ENCODE data around the gene GRIP2.

GRIP2 gene

DNA sequence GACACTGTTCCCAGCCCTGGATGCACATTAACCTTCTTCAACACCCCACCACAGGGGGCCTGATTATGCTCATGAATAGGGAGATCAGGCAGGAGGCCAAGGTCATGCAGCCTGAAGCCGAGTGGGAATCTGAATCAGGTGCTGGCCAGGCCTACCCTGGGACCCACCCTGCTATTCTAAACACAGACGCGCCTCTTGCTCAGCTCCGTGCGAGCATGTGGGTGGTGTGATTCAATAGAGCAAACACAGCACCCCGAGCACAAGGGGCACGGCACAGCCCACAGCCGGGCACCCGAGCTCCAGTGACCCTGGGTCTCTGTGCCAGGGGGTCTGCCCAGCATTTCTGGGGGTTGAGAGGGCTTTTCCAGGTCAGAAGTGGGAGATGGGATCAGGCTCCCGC, 24.6 kb upstream of the GRIP2 start:
- FAIRE-seq = no peak
- TF ChIP-seq POLR2A (IDR thresholded peaks at IDR 0.05; ENCODE audit: low read depth, low read length) (no peak), SPI1 (IDR thresholded peaks at IDR 0.05; ENCODE audit: low read depth, low read length) (no peak), TAF1 (IDR thresholded peaks at IDR 0.05; ENCODE audit: low read depth, low read length) (no peak), PAX5 (IDR thresholded peaks at IDR 0.05; ENCODE audit: insufficient read depth, low read length, severe bottlenecking) (no peak), POU2F2 (IDR thresholded peaks at IDR 0.05; ENCODE audit: low read depth, low read length) (no peak)
- no peak for DNase-seq (ENCODE audit: insufficient read length, low spot score)

DNA sequence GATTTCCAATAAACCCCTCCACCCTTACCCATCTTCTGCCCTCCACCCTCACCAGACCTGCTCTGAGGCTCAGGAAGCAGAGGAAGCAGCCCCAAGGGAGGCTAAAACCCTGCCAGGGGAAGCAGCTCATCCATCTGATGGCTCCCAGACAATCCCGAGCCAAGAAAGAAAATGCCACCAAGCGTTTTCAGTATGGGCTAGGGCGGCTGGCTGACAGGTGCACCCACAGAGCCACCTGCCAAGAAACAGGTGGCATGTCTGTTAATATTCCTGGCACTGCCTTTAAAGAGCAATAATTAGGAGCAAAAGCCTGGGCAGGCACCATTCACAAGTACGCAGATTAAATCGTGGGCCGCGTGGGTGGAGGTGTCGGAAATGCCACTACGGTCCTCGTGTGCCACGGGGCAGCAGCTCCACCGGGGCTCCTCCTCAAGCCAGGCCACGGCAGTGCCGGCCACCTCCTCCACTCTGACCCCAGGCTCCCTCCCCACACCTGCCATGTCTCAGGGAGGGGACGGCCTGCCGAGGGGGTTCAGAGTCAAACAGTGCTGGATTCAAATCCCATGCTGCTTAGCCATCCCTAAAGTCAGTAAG, 23.9 kb upstream of the GRIP2 start:
- FAIRE-seq (no peak), DNase-seq (ENCODE audit: insufficient read length, low spot score) (no peak)
- TF ChIP-seq TAF1 (IDR thresholded peaks at IDR 0.05; ENCODE audit: low read depth, low read length) = no peak
- TF ChIP-seq SPI1 (IDR thresholded peaks at IDR 0.05; ENCODE audit: low read depth, low read length) = no peak
- no peak for TF ChIP-seq PAX5 (IDR thresholded peaks at IDR 0.05; ENCODE audit: insufficient read depth, low read length, severe bottlenecking)
- TF ChIP-seq POLR2AphosphoS5 (IDR thresholded peaks at IDR 0.05; ENCODE audit: low read depth, low read length) = no peak

DNA sequence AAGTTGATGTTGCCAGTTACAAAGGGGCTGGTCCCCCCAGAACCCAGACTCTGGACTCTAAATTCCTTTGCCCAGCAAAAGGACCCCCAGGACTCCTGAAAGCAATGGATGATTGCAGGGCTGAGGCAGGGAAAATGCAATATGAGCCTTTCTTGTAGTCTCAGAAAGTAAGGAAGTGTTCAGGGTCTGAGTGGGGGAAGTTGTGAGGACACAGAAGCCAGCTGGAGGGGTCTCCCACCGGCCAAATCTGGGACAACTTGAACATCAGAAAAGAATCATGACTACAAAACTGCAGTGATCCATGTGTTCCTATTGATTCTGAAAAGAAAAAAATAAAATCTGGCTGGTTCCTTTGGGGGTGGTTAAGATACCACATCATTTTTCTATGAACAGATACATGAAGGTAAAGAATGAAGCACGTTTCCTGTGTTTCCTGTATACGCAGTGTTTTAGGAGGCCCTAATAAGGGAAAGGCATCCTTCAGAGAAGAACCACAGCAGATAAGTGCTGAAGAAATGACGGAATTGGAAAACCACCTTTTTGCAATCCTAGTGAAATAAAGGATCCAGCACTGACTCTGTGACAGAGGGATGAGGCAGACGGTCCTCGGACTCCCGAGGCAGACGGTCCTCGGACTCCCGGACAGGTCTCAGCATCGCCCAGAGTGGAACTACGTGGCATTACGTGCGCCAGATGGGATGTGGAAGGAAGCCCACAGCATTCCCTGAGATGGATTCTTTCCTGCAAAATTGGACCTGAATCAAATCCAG, 22.2 kb upstream of the GRIP2 start:
- no peak for FAIRE-seq

DNA sequence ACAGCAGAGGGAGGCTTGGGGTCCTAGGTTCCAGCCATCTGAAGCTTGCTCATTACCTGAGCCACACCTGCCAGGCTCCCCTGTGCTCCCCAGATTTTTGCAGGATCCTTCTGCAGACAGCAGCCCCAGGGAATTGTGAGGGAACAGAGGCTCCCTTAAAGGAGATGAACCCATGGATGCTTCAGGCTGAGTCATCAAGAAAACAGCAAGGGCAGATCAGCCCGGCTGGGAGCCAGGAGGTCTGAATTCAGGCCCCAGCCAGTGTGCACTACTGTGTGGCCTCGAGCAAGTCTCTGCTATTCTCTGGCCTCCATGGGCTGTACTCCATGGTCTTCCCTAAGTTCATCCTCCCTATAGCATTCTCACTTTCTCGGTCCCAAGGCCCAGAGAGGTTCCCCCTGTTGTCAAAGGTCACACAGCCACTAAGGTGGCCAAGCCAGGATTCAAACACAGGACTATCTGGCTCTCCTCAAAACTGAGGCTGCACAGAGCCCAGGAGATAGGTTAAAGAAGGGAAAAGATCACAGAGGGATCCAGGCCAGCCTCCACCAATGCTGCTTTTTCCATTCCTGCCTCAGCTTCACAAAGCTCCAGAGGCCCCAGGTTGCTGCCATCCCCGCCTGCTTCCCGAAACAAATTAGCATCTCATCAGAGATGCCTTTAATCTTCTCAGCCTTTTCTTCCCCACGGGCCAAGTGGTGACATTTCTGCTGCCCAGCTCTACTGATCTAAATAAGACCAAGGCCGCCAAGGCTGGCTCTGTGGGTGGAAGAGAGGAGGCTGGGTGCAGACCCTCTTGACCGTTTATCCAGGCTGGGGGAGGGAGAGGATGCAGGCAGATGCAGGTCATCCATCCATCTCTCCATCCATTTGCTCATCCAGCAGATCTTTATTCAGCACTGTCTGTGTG, 21.2 kb upstream of the GRIP2 start:
- DNase-seq (ENCODE audit: insufficient read length, low spot score) (no peak), FAIRE-seq (no peak)
- TF ChIP-seq POLR2AphosphoS5 (IDR thresholded peaks at IDR 0.05; ENCODE audit: low read depth, low read length) = no peak
- no peak for TF ChIP-seq SPI1 (IDR thresholded peaks at IDR 0.05; ENCODE audit: low read depth, low read length)
- TF ChIP-seq PAX5 (IDR thresholded peaks at IDR 0.05; ENCODE audit: insufficient read depth, low read length, severe bottlenecking) = no peak
- no peak for TF ChIP-seq POLR2A (IDR thresholded peaks at IDR 0.05; ENCODE audit: low read depth, low read length)
- no peak for TF ChIP-seq TAF1 (IDR thresholded peaks at IDR 0.05; ENCODE audit: low read depth, low read length)
- no peak for TF ChIP-seq POU2F2 (IDR thresholded peaks at IDR 0.05; ENCODE audit: low read depth, low read length)

More for the DNA sequence above, 22.2 kb upstream of the GRIP2 start:
- DNase-seq (ENCODE audit: insufficient read length, low spot score) = no peak
- TF ChIP-seq POLR2A (IDR thresholded peaks at IDR 0.05; ENCODE audit: low read depth, low read length) = no peak
- no peak for TF ChIP-seq POU2F2 (IDR thresholded peaks at IDR 0.05; ENCODE audit: low read depth, low read length)
- TF ChIP-seq PAX5 (IDR thresholded peaks at IDR 0.05; ENCODE audit: insufficient read depth, low read length, severe bottlenecking) = no peak
- no peak for TF ChIP-seq POLR2AphosphoS5 (IDR thresholded peaks at IDR 0.05; ENCODE audit: low read depth, low read length)
- TF ChIP-seq TAF1 (IDR thresholded peaks at IDR 0.05; ENCODE audit: low read depth, low read length) = no peak
- no peak for TF ChIP-seq SPI1 (IDR thresholded peaks at IDR 0.05; ENCODE audit: low read depth, low read length)

DNA sequence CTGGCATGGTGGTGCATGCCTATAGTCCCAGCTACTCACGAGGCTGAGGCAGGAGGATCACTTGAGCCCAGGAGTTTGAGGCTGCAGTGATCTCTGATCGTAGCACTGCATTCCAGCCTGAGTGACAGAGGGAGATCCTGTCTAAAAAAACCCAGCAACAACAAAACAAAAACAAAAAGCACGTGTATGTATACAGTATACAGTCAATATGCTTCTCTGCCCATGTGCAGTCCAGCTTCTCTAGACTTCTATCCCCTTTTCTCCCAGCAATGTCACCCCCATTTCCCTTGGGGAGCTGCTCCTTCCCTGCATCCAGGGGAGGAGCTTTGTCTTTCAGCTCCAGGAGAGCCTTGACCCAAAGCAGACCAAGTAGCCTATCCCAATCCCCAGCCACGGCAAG, 20.0 kb upstream of the GRIP2 start:
- FAIRE-seq (no peak), DNase-seq (ENCODE audit: insufficient read length, low spot score) (no peak)
- no peak for TF ChIP-seq SPI1 (IDR thresholded peaks at IDR 0.05; ENCODE audit: low read depth, low read length)
- no peak for TF ChIP-seq POU2F2 (IDR thresholded peaks at IDR 0.05; ENCODE audit: low read depth, low read length)
- no peak for TF ChIP-seq POLR2AphosphoS5 (IDR thresholded peaks at IDR 0.05; ENCODE audit: low read depth, low read length)
- TF ChIP-seq PAX5 (IDR thresholded peaks at IDR 0.05; ENCODE audit: insufficient read depth, low read length, severe bottlenecking) = no peak
- no peak for TF ChIP-seq TAF1 (IDR thresholded peaks at IDR 0.05; ENCODE audit: low read depth, low read length)
- TF ChIP-seq POLR2A (IDR thresholded peaks at IDR 0.05; ENCODE audit: low read depth, low read length) = no peak

DNA sequence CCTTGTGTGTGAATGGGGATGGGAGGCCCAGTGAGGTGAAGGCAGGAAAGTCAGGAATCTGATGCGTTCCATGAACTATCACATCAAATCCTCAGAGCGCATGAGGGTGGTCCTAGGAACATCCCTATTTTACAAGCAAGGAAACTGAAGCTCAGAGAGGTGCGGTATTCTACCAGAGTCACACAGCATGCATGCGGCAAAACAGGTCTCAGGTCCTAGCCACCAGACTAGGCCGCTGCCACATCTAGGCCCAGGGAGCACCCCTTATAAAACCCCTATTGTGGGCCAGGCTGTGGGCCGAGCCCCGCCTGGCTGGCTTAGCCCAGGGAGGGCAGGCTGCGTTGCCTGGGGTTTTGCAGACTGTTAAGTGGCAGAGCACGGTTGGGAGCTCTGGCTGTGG, 17.9 kb upstream of the GRIP2 start:
- DNase-seq (ENCODE audit: insufficient read length, low spot score) (no peak), FAIRE-seq (no peak)
- TF ChIP-seq PAX5 (IDR thresholded peaks at IDR 0.05; ENCODE audit: insufficient read depth, low read length, severe bottlenecking) = no peak
- TF ChIP-seq POLR2AphosphoS5 (IDR thresholded peaks at IDR 0.05; ENCODE audit: low read depth, low read length) = no peak
- no peak for TF ChIP-seq POLR2A (IDR thresholded peaks at IDR 0.05; ENCODE audit: low read depth, low read length)
- no peak for TF ChIP-seq TAF1 (IDR thresholded peaks at IDR 0.05; ENCODE audit: low read depth, low read length)
- no peak for TF ChIP-seq SPI1 (IDR thresholded peaks at IDR 0.05; ENCODE audit: low read depth, low read length)

DNA sequence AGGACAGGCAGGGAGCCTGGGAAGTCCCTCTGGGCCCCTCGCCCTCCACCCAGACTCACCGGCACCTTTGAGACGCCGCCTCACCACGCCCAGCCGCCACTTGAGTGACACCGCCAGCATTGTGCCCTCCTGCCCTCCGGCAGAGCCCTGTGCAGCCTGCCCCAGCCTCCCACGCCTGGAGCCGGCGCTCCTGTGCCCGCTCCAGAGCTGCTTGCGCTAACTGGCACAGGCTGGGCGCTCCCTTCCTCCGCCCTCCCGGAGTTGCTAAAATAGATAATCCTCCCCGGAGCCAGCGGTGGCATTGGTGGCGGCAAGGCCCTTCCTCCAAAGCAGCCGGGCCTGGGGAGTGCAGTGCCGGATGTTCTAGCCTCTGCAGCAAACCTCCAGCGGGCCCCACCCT, 15.7 kb upstream of the GRIP2 start:
- TF ChIP-seq POU2F2 (IDR thresholded peaks at IDR 0.05; ENCODE audit: low read depth, low read length) (no peak), POLR2AphosphoS5 (IDR thresholded peaks at IDR 0.05; ENCODE audit: low read depth, low read length) (no peak), POLR2A (IDR thresholded peaks at IDR 0.05; ENCODE audit: low read depth, low read length) (no peak), TAF1 (IDR thresholded peaks at IDR 0.05; ENCODE audit: low read depth, low read length) (no peak), PAX5 (IDR thresholded peaks at IDR 0.05; ENCODE audit: insufficient read depth, low read length, severe bottlenecking) (no peak), SPI1 (IDR thresholded peaks at IDR 0.05; ENCODE audit: low read depth, low read length) (no peak)
- DNase-seq (ENCODE audit: insufficient read length, low spot score) = no peak
- no peak for FAIRE-seq

DNA sequence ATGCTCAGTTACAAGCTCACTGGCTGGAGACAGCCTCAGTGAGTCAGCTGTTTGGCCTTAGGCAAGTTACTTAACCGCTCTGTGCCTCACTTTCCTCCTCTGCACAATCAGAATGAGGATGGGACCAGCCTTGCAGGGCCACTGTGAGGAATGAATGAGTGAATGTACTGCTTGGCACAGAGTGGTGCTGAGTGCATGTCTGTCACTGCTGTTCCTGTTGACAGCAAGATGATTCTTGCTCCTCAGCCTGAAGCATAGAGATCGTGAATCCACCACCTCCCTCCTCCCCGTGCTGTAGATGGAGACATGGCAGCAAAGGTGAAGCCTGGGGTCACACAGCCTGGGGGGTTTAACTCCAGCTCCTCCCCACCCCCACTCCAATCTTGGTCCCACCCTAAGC, 14.6 kb upstream of the GRIP2 start:
- no peak for TF ChIP-seq POU2F2 (IDR thresholded peaks at IDR 0.05; ENCODE audit: low read depth, low read length)
- no peak for DNase-seq (ENCODE audit: insufficient read length, low spot score)
- FAIRE-seq = no peak

DNA sequence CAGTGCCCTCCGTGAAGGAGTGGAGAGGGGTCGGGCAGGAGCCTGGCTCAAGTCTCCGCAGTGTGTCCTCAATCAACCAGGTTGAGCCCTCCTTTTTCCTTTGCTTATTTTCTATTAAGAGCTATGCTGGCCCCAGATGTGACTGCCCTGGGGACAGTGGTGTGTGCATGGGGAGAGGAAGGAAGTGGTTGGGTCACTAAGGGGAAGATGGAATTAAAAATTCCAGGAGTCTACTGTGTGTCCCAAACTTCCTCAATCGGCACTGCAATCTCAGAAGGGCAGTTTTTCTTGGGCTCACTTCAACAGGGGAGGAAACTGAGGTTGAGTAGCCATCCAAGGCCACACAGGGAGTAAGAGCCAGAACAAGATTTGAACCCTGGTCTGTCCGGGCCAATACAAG, 13.7 kb upstream of the GRIP2 start:
- FAIRE-seq (no peak), DNase-seq (ENCODE audit: insufficient read length, low spot score) (no peak)
- TF ChIP-seq PAX5 (IDR thresholded peaks at IDR 0.05; ENCODE audit: insufficient read depth, low read length, severe bottlenecking) (no peak), POLR2AphosphoS5 (IDR thresholded peaks at IDR 0.05; ENCODE audit: low read depth, low read length) (no peak), TAF1 (IDR thresholded peaks at IDR 0.05; ENCODE audit: low read depth, low read length) (no peak), POLR2A (IDR thresholded peaks at IDR 0.05; ENCODE audit: low read depth, low read length) (no peak), SPI1 (IDR thresholded peaks at IDR 0.05; ENCODE audit: low read depth, low read length) (no peak), POU2F2 (IDR thresholded peaks at IDR 0.05; ENCODE audit: low read depth, low read length) (no peak)
